ENCODE measurements around the gene MCTP1.
A peak's percentile ranks its signal among the peaks of the same experiment; 100 is the strongest.

MCTP1 gene
- total RNA-seq, result 0.40 to 0.94 reads per million in 2 donors

- peak in 1 of 5 experiments; percentile 6 for DNase-seq
Measured at GRCh38 chr5:95284572-95285408, at the start of gene MCTP1. MCTP1 (minus strand) TSS chr5:95285094.

- no peak for DNase-seq
Measured at GRCh38 chr5:95332158-95332557, 47.3 kb upstream of the MCTP1 start.

- no peak for DNase-seq
Measured at GRCh38 chr5:95331358-95331757, 46.5 kb upstream of the MCTP1 start.

GRCh38 chr5:95327211-95327610, 42.3 kb upstream of the MCTP1 start:
- no peak for DNase-seq

- DNase-seq, result no peak
Measured at GRCh38 chr5:95317687-95318086, 32.8 kb upstream of the MCTP1 start.

- DNase-seq, result no peak
Measured at GRCh38 chr5:95317085-95317484, 32.2 kb upstream of the MCTP1 start.

- DNase-seq, result no peak
Measured at GRCh38 chr5:95304711-95305110, 19.8 kb upstream of the MCTP1 start.

GRCh38 chr5:95298651-95299050, 13.8 kb upstream of the MCTP1 start:
- no peak for DNase-seq

GRCh38 chr5:95296291-95296690, 11.4 kb upstream of the MCTP1 start:
- no peak for DNase-seq

- DNase-seq, result peak in 1 of 5 experiments; percentile 19
Measured at GRCh38 chr5:95285409-95285755, 488 bp upstream of the MCTP1 start.

- peak in 1 of 5 experiments; percentile 27 for DNase-seq
Measured at GRCh38 chr5:95283761-95284571, 928 bp downstream of the MCTP1 start.

- no peak for DNase-seq
Measured at GRCh38 chr5:95283022-95283615, 1.8 kb downstream of the MCTP1 start.

GRCh38 chr5:95281226-95281625, 3.7 kb downstream of the MCTP1 start:
- DNase-seq, result no peak

GRCh38 chr5:95280401-95281095, 4.3 kb downstream of the MCTP1 start:
- no peak for DNase-seq

GRCh38 chr5:95274011-95274410, 10.9 kb downstream of the MCTP1 start:
- no peak for DNase-seq

- no peak for DNase-seq
Measured at GRCh38 chr5:95272316-95272929, 12.5 kb downstream of the MCTP1 start.

- no peak for DNase-seq
Measured at GRCh38 chr5:95262933-95263660, 21.8 kb downstream of the MCTP1 start.

- DNase-seq, result peak in 1 of 5 experiments; percentile 5
Measured at GRCh38 chr5:95261437-95262175, 23.3 kb downstream of the MCTP1 start.

- no peak for DNase-seq
Measured at GRCh38 chr5:95256991-95257390, 27.9 kb downstream of the MCTP1 start.

- no peak for DNase-seq
Measured at GRCh38 chr5:95256446-95256845, 28.4 kb downstream of the MCTP1 start.

GRCh38 chr5:95252801-95253200, 32.1 kb downstream of the MCTP1 start:
- no peak for DNase-seq
